Adrenal gland (tissue), 5 donors: Measurements from ENCODE around the gene PBX1.

Experiments used
- POLR2A ChIP-seq, 2 donors: fragments of 450-650 bp; IDR thresholded peaks; one replicate each; pipeline ENCODE4 v1.6.1; 2017; ENCODE audit warnings: antibody characterized with exemption in 2 of 2, mild to moderate bottlenecking in 2 of 2, moderate library complexity in 1 of 2
- TF ChIP-seq, protein P1 (sequence below), 6 experiments: fragments of 450-650 bp in 4 of 6; fragments of 200-600 bp in 2 of 6; sonication (generic) in 1 of 6; IDR thresholded peaks; 1 replicate in 5 of 6; 2 replicates in 1 of 6; pipeline versions ENCODE4 v1.5.1 to v1.8.0; 2016 to 2021; ENCODE audit warnings: antibody characterized with exemption in 6 of 6, mild to moderate bottlenecking in 2 of 6, moderate library complexity in 1 of 6
- donor health status: DM: no; HTN: no; CAD: no.

GRCh38 chr1:164703960-164704411, 145.0 kb downstream of the PBX1 start:
- no peak for TF ChIP-seq POLR2A (IDR thresholded peaks at IDR 0.05)
- TF ChIP-seq, protein P1, sequence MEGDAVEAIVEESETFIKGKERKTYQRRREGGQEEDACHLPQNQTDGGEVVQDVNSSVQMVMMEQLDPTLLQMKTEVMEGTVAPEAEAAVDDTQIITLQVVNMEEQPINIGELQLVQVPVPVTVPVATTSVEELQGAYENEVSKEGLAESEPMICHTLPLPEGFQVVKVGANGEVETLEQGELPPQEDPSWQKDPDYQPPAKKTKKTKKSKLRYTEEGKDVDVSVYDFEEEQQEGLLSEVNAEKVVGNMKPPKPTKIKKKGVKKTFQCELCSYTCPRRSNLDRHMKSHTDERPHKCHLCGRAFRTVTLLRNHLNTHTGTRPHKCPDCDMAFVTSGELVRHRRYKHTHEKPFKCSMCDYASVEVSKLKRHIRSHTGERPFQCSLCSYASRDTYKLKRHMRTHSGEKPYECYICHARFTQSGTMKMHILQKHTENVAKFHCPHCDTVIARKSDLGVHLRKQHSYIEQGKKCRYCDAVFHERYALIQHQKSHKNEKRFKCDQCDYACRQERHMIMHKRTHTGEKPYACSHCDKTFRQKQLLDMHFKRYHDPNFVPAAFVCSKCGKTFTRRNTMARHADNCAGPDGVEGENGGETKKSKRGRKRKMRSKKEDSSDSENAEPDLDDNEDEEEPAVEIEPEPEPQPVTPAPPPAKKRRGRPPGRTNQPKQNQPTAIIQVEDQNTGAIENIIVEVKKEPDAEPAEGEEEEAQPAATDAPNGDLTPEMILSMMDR (IDR thresholded peaks at IDR 0.05) = no peak
